ENCODE data around the gene TWF2.

- TF ChIP-seq, protein P1, sequence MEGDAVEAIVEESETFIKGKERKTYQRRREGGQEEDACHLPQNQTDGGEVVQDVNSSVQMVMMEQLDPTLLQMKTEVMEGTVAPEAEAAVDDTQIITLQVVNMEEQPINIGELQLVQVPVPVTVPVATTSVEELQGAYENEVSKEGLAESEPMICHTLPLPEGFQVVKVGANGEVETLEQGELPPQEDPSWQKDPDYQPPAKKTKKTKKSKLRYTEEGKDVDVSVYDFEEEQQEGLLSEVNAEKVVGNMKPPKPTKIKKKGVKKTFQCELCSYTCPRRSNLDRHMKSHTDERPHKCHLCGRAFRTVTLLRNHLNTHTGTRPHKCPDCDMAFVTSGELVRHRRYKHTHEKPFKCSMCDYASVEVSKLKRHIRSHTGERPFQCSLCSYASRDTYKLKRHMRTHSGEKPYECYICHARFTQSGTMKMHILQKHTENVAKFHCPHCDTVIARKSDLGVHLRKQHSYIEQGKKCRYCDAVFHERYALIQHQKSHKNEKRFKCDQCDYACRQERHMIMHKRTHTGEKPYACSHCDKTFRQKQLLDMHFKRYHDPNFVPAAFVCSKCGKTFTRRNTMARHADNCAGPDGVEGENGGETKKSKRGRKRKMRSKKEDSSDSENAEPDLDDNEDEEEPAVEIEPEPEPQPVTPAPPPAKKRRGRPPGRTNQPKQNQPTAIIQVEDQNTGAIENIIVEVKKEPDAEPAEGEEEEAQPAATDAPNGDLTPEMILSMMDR (IDR thresholded peaks at IDR 0.05), result no peak
- no peak for TF ChIP-seq POLR2A (IDR thresholded peaks at IDR 0.05)
Observed at GRCh38 chr3:52205727-52206372, 33.1 kb downstream of the TWF2 start.
